BJ (cell line): ENCODE data around the gene NECTIN2. TPM values are rescaled to one million over a fixed set of nuclear protein-coding genes. Genes with fewer than 3 reads are reported as not detected.
"Not testable (repeated sequence)": the region's sequence is repeated elsewhere in the genome, so short reads cannot be mapped to it uniquely, and the experiment has no call there.

Source experiments
- CTCF ChIA-PET: fragments of 350-600 bp; formaldehyde crosslinking; extraction: SDS; loops from one replicate; lab custom pipeline; 2021; ENCODE audit warnings: antibody characterized with exemption, inconsistent platforms; lab: Yijun Ruan, JAX
- POLR2A ChIA-PET: fragments of 300-600 bp; sonication (Branson Sonifier 250); formaldehyde crosslinking; extraction: SDS; loops from one replicate; lab custom pipeline; 2021; ENCODE audit warnings: antibody characterized with exemption; lab: Charles Lee
- DNase-seq: peaks from one replicate; pipeline ENCODE4 v3.0.0-alpha.2; 2011; ENCODE audit warnings: low read depth
- H3K27me3 ChIP-seq: 2 replicates; pipeline ENCODE4 v1.6.0; 2011; ENCODE audit warnings: low read length; ENCODE audit not compliant: control insufficient read depth, insufficient read depth
- H3K36me3 ChIP-seq: 2 replicates; pipeline ENCODE4 v1.5.1; 2011; ENCODE audit warnings: low read length; ENCODE audit not compliant: control insufficient read depth, insufficient read depth
- H3K4me3 ChIP-seq: 2 replicates; pipeline ENCODE4 v1.5.1; 2011; ENCODE audit warnings: low read depth, mild to moderate bottlenecking, control low read depth, low read length
- CTCF ChIP-seq: IDR thresholded peaks from 2 replicates; pipeline ENCODE4 v1.5.1; 2011; ENCODE audit warnings: low read depth, mild to moderate bottlenecking, control low read depth, inconsistent platforms, low read length, moderate library complexity; ENCODE audit not compliant: insufficient read depth
- polyA plus RNA-seq: library from polyadenylated mRNA; depleted of rRNA; stranded (reverse); fragments of >200 nt; gene quantifications from 2 replicates; pipeline ENCODE4 v1.2.3, GENCODE V29; 2011

The NECTIN2 gene
- polyA plus RNA-seq, 1 experiment, result 107 TPM

GRCh38 chr19:44878120-44878865 lies 32.2 kb downstream of the NECTIN2 start:
- CTCF ChIA-PET, result no interaction called here
- Histone ChIP-seq H3K27me3 (no peaks in the 10 kb centered on the region), H3K4me3 (no peak overlapping the region), H3K36me3 (peaks cover 40% of the 10 kb centered on the region)
- TF ChIP-seq CTCF, result no peak
- POLR2A ChIA-PET, result no interaction called here
- DNase-seq, result no peak

- Histone ChIP-seq H3K4me3 (no peak overlapping the region), H3K36me3 (peaks cover 31% of the 10 kb centered on the region), H3K27me3 (no peaks in the 10 kb centered on the region)
- POLR2A ChIA-PET, result no interaction called here
- no peak for TF ChIP-seq CTCF
- CTCF ChIA-PET, result no interaction called here
- no peak for DNase-seq
Observed at GRCh38 chr19:44879309-44880065, 33.4 kb downstream of the NECTIN2 start.

GRCh38 chr19:44882063-44882462 lies 36.0 kb downstream of the NECTIN2 start:
- POLR2A ChIA-PET, result no interaction called here
- Histone ChIP-seq H3K36me3 (peaks cover 26% of the 10 kb centered on the region), H3K4me3 (no peak overlapping the region), H3K27me3 (no peaks in the 10 kb centered on the region)
- TF ChIP-seq CTCF, result no peak
- CTCF ChIA-PET, result no interaction called here
- DNase-seq, result no peak

GRCh38 chr19:44882619-44883397 lies 36.7 kb downstream of the NECTIN2 start:
- H3K4me3 ChIP-seq, H3K27me3 ChIP-seq, CTCF ChIA-PET, DNase-seq, POLR2A ChIA-PET: not testable (repeated sequence)
- H3K36me3 ChIP-seq, result peaks cover 23% of the 10 kb centered on the region

- POLR2A ChIA-PET, result interaction anchor here (0.6 kb wide), 1 partner anchor 746 kb away, joined by 4 read pairs; no protein-coding TSS in a partner anchor
- Histone ChIP-seq H3K36me3 (peaks cover 24% of the 10 kb centered on the region), H3K4me3 (no peak overlapping the region), H3K27me3 (no peaks in the 10 kb centered on the region)
- CTCF ChIA-PET, result no interaction called here
- no peak for DNase-seq
- TF ChIP-seq CTCF, result no peak
Observed at GRCh38 chr19:44883922-44884321, 37.8 kb downstream of the NECTIN2 start.
